ENCODE results near the gene MAP7. TPM values are rescaled to one million over a fixed set of nuclear protein-coding genes. Genes with fewer than 3 reads are reported as not detected.

The MAP7 gene
- total and polyA plus RNA-seq, 9 of the 15 experiments (the other 6 are each of a cell fraction or from before 2014, with no cell fraction given): 0.76 to 7.7 (median 3.9) TPM

DNA sequence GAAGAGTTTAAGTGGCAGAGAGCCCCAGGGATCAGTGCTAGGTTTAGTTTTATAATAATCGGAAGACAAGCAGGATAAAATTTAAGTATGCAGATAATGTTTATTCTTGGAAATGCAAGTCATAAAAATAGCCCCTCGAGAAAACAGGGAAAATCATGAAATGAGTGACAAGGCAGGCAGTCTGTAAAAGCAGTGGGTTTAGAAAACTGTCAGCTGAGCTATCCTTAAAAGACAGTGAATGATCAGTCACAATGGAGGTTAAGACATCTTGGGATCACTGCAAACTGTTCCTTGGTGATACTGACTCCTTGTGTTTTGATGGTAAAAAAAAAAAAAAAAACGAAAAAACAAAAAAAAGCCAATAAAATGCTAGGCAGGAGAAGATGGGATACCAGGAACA is 199.3 kb downstream of the MAP7 start (continued):
- TF ChIP-seq, protein P1, sequence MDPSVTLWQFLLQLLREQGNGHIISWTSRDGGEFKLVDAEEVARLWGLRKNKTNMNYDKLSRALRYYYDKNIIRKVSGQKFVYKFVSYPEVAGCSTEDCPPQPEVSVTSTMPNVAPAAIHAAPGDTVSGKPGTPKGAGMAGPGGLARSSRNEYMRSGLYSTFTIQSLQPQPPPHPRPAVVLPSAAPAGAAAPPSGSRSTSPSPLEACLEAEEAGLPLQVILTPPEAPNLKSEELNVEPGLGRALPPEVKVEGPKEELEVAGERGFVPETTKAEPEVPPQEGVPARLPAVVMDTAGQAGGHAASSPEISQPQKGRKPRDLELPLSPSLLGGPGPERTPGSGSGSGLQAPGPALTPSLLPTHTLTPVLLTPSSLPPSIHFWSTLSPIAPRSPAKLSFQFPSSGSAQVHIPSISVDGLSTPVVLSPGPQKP (CRISPR knock-in tag; IDR thresholded peaks at IDR 0.05): no peak
- no peak for TF ChIP-seq ZNF384 (IDR thresholded peaks at IDR 0.05; ENCODE audit: low read depth, low read length)
- TF ChIP-seq, protein P2, sequence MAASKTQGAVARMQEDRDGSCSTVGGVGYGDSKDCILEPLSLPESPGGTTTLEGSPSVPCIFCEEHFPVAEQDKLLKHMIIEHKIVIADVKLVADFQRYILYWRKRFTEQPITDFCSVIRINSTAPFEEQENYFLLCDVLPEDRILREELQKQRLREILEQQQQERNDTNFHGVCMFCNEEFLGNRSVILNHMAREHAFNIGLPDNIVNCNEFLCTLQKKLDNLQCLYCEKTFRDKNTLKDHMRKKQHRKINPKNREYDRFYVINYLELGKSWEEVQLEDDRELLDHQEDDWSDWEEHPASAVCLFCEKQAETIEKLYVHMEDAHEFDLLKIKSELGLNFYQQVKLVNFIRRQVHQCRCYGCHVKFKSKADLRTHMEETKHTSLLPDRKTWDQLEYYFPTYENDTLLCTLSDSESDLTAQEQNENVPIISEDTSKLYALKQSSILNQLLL (CRISPR knock-in tag; IDR thresholded peaks at IDR 0.05; ENCODE audit: borderline replicate concordance): no peak
- TF ChIP-seq, protein P3, sequence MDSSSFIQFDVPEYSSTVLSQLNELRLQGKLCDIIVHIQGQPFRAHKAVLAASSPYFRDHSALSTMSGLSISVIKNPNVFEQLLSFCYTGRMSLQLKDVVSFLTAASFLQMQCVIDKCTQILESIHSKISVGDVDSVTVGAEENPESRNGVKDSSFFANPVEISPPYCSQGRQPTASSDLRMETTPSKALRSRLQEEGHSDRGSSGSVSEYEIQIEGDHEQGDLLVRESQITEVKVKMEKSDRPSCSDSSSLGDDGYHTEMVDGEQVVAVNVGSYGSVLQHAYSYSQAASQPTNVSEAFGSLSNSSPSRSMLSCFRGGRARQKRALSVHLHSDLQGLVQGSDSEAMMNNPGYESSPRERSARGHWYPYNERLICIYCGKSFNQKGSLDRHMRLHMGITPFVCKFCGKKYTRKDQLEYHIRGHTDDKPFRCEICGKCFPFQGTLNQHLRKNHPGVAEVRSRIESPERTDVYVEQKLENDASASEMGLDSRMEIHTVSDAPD (CRISPR knock-in tag; IDR thresholded peaks at IDR 0.05): no peak

DNA sequence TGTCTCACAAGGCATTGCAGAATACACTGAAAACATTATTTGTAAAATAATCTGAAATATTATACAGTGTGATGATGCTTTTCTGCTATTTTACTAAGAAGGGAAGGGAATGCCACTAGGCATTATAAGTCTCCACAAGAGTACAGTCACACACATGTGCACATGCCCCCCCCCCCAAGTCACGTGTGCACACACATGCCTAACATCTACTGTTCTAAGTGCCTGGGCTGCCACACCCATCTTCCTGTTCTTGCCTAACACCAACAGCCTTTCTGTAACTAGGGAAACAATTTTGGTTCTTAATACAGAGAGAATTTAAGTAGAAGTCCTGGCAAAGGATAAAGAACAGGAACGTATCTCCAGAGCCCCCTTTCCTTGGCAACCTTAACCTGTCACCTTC is 202.4 kb downstream of the MAP7 start:
- ChIA-PET POLR2A (no interaction called here), CTCF (ENCODE audit: low intra/inter-chr PET ratio) (no interaction called here)
- no peak overlapping the region for H3K4me3 ChIP-seq
- intact Hi-C loops (cut with micrococcal nuclease) (no loop called here), in situ Hi-C loops (cut with MboI) (loop anchor here (25.0 kb wide), 1 partner anchor 189 kb away; no protein-coding TSS in a partner anchor)
- H4K20me1 ChIP-seq (replicated peaks; ENCODE audit: control insufficient read depth, insufficient read depth, low read length): no peaks in the 10 kb centered on the region
- H3K9me1 ChIP-seq (ENCODE audit: control insufficient read depth, insufficient read depth, low read length): no peaks in the 10 kb centered on the region
- no peaks in the 10 kb centered on the region for H3K36me3 ChIP-seq (ENCODE audit: control insufficient read depth, insufficient read depth, low read length)
- no peaks in the 10 kb centered on the region for H3K9me3 ChIP-seq (replicated peaks; ENCODE audit: control insufficient read depth, insufficient read depth, low read depth, low read length)
- no peak overlapping the region for H3K9ac ChIP-seq (ENCODE audit: insufficient read depth in 1 of 2, low read depth in 2 of 2, low read length in 2 of 2)
- FAIRE-seq (no peak), DNase-seq (ENCODE audit: extremely low read depth in 1 of 4, low spot score in 3 of 4) (no peak), ATAC-seq (peak; percentile 53; the same call in 2 of the 3 replicates)
- H3K4me2 ChIP-seq (ENCODE audit: insufficient read depth, low read length): no peak overlapping the region
- no peaks in the 10 kb centered on the region; a peak in 1 of 5 replicates for H3K4me1 ChIP-seq (replicated peaks in 1 of 2; ENCODE audit: control insufficient read depth in 2 of 2, insufficient read depth in 2 of 2, low read length in 2 of 2)
- no peaks in the 10 kb centered on the region for H3K79me2 ChIP-seq (ENCODE audit: control insufficient read depth, insufficient read depth, low read length)
- no peak overlapping the region for H2AFZ ChIP-seq (ENCODE audit: low read depth, low read length)
- BruUV-seq (replicated peaks): no TSS peak
- H3K27ac ChIP-seq (ENCODE audit: extremely low read depth, low read depth, low read length): no peak overlapping the region
- WGBS (ENCODE audit: insufficient coverage, low coverage, missing lambda C conversion rate): 19% methylated on average over 2 of the region's 2 CpGs
- no peaks in the 10 kb centered on the region; a peak in 2 of 5 replicates for H3K27me3 ChIP-seq (ENCODE audit: control insufficient read depth in 2 of 2, insufficient read depth in 2 of 2, low read length in 2 of 2)
- TF ChIP-seq, protein P4, sequence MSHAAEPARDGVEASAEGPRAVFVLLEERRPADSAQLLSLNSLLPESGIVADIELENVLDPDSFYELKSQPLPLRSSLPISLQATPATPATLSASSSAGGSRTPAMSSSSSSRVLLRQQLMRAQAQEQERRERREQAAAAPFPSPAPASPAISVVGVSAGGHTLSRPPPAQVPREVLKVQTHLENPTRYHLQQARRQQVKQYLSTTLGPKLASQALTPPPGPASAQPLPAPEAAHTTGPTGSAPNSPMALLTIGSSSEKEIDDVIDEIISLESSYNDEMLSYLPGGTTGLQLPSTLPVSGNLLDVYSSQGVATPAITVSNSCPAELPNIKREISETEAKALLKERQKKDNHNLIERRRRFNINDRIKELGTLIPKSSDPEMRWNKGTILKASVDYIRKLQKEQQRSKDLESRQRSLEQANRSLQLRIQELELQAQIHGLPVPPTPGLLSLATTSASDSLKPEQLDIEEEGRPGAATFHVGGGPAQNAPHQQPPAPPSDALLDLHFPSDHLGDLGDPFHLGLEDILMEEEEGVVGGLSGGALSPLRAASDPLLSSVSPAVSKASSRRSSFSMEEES (CRISPR knock-in tag; IDR thresholded peaks at IDR 0.05): peak; percentile 59
- TF ChIP-seq BHLHE40 (IDR thresholded peaks at IDR 0.05; ENCODE audit: low read length) (peak; percentile 75), ILK (tag; IDR thresholded peaks at IDR 0.05; ENCODE audit: borderline replicate concordance, low read depth) (no peak), SMARCA5 (IDR thresholded peaks at IDR 0.05) (no peak), ZNF586 (CRISPR knock-in tag; conservative IDR thresholded peaks at IDR 0.05) (no peak), GABPB1 (CRISPR knock-in tag; IDR thresholded peaks at IDR 0.05) (no peak), KAT2B (IDR thresholded peaks at IDR 0.05; ENCODE audit: low read depth, low read length) (no peak)
- TF ChIP-seq, protein P5, sequence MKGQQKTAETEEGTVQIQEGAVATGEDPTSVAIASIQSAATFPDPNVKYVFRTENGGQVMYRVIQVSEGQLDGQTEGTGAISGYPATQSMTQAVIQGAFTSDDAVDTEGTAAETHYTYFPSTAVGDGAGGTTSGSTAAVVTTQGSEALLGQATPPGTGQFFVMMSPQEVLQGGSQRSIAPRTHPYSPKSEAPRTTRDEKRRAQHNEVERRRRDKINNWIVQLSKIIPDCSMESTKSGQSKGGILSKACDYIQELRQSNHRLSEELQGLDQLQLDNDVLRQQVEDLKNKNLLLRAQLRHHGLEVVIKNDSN (CRISPR knock-in tag; IDR thresholded peaks at IDR 0.05): peak; percentile 80
- TF ChIP-seq, protein P6, sequence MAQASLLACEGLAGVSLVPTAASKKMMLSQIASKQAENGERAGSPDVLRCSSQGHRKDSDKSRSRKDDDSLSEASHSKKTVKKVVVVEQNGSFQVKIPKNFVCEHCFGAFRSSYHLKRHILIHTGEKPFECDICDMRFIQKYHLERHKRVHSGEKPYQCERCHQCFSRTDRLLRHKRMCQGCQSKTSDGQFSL (CRISPR knock-in tag; IDR thresholded peaks at IDR 0.05): peak; percentile 73
- TF ChIP-seq, protein P6 (tag; IDR thresholded peaks at IDR 0.05): peak in 1 of 2 experiments; percentile 94; a peak in 2 of 4 replicates
